Erythroblast (primary cell): ENCODE results near the gene ACVR1.
"Not testable (repeated sequence)": the region's sequence is repeated elsewhere in the genome, so short reads cannot be mapped to it uniquely, and the experiment has no call there.

Source experiments
- DNase-seq, 2 experiments: peaks; one replicate each; lab custom pipeline; 2025; lab: John Stamatoyannopoulos, UW
- GATA1 ChIP-seq: IDR thresholded peaks from 2 replicates; pipeline ENCODE4 v1.6.1; 2011; ENCODE audit warnings: low read depth, mild to moderate bottlenecking, control low read depth, low read length, moderate library complexity
- POLR2A ChIP-seq: IDR thresholded peaks from 2 replicates; pipeline ENCODE4 v1.6.1; 2011; ENCODE audit warnings: mild to moderate bottlenecking, low read length

The ACVR1 gene

GRCh38 chr2:157725846-157726245 is 150.3 kb downstream of the ACVR1 start:
- no peak for DNase-seq
- TF ChIP-seq GATA1 (no peak), POLR2A (no peak)

GRCh38 chr2:157722580-157723234 is 153.4 kb downstream of the ACVR1 start:
- no peak for TF ChIP-seq POLR2A
- no peak for TF ChIP-seq GATA1
- DNase-seq = peak in 1 of 2 experiments; percentile 5

GRCh38 chr2:157720504-157720903 is 155.6 kb downstream of the ACVR1 start:
- DNase-seq = no peak
- TF ChIP-seq GATA1 (no peak), POLR2A (no peak)

- DNase-seq = not testable (repeated sequence)
These were observed 171.5 kb downstream of the ACVR1 start for GRCh38 chr2:157704653-157705052.

- DNase-seq = not testable (repeated sequence)
These were observed 172.0 kb downstream of the ACVR1 start for GRCh38 chr2:157704148-157704547.

- TF ChIP-seq GATA1 = no peak
- no peak for DNase-seq
These were observed 176.3 kb downstream of the ACVR1 start for GRCh38 chr2:157699806-157700205.

GRCh38 chr2:157699009-157699408 is 177.1 kb downstream of the ACVR1 start:
- TF ChIP-seq POLR2A = no peak
- TF ChIP-seq GATA1 = no peak

GRCh38 chr2:157698430-157698829 is 177.7 kb downstream of the ACVR1 start:
- no peak for DNase-seq
- no peak for TF ChIP-seq GATA1
- no peak for TF ChIP-seq POLR2A

More at GRCh38 chr2:157699009-157699408, 177.1 kb downstream of the ACVR1 start:
- no peak for DNase-seq

GRCh38 chr2:157696036-157696435 is 180.1 kb downstream of the ACVR1 start:
- TF ChIP-seq POLR2A (no peak), GATA1 (no peak)
- DNase-seq = no peak

- no peak for DNase-seq
- TF ChIP-seq GATA1 (no peak), POLR2A (no peak)
These were observed 183.4 kb downstream of the ACVR1 start for GRCh38 chr2:157692768-157693167.

- TF ChIP-seq POLR2A (no peak), GATA1 (no peak)
- DNase-seq = no peak
These were observed 184.4 kb downstream of the ACVR1 start for GRCh38 chr2:157691695-157692094.

GRCh38 chr2:157691131-157691530 is 185.0 kb downstream of the ACVR1 start:
- no peak for DNase-seq
- TF ChIP-seq POLR2A = no peak
- TF ChIP-seq GATA1 = no peak
